HepG2 (cell line): ENCODE results near the gene SNAP25. TPM values are rescaled to one million over a fixed set of nuclear protein-coding genes. Genes with fewer than 3 reads are reported as not detected.

Experiments
- ATAC-seq: fragments of 200-7000 bp; cut with Tn5 transposase; 3 replicates; pipeline ENCODE4 v1.9.1; 2020; ENCODE audit warnings: mild to moderate bottlenecking, moderate library complexity
- BruUV-seq: library from RNA; stranded (reverse); fragments of 400-500 nt; replicated peaks from 2 replicates; lab custom pipeline; 2021; lab: Mats Ljungman, UMichigan
- CTCF ChIA-PET: fragments of 300-600 bp; formaldehyde crosslinking; extraction: SDS; loops from one replicate; lab custom pipeline; 2021; ENCODE audit warnings: low total read pairs, inconsistent platforms, low intra/inter-chr PET ratio; lab: Yijun Ruan, JAX
- POLR2A ChIA-PET: fragments of 350-600 bp; sonication (Branson Sonifier 250); formaldehyde crosslinking; loops from one replicate; lab custom pipeline; 2020; ENCODE audit warnings: antibody characterized with exemption, inconsistent platforms; lab: Yijun Ruan, JAX
- DNase-seq: peaks from one replicate; pipeline ENCODE4 v3.0.0-alpha.2; 2015; ENCODE audit warnings: low spot score
- FAIRE-seq: peaks from 3 replicates; lab custom pipeline; 2011; peaks lifted over from hg19 to GRCh38; lab: Jason Lieb, UNC
- H2AFZ ChIP-seq: one replicate; pipeline ENCODE4 v1.6.1; 2011; ENCODE audit warnings: low read length, inconsistent platforms
- H3K27ac ChIP-seq: fragments of 300-600 bp; 3 replicates; pipeline ENCODE4 v1.8.0; 2011; ENCODE audit warnings: mixed run types, mild to moderate bottlenecking, mixed read lengths, low read length, inconsistent platforms; ENCODE audit not compliant: insufficient read depth; ENCODE audit errors: extremely low read length
- H3K27me3 ChIP-seq, 2 experiments: fragments of 200-600 bp in 1 of 2; 2 replicates in 1 of 2; 3 replicates in 1 of 2; pipeline versions ENCODE4 v1.6.0 to v1.8.0; 2011; ENCODE audit warnings: low read length in 2 of 2, mild to moderate bottlenecking in 2 of 2, moderate library complexity in 2 of 2, inconsistent platforms in 1 of 2; ENCODE audit not compliant: insufficient read depth in 2 of 2, control insufficient read depth in 1 of 2
- H3K36me3 ChIP-seq, 2 experiments: fragments of 200-600 bp in 1 of 2; replicated peaks in 1 of 2; 2 replicates in 1 of 2; 3 replicates in 1 of 2; pipeline versions ENCODE4 v1.5.1 to v1.8.0; 2011; ENCODE audit warnings: low read length in 2 of 2, inconsistent platforms in 1 of 2; ENCODE audit not compliant: insufficient read depth in 2 of 2, control insufficient read depth in 1 of 2
- H3K4me1 ChIP-seq: 2 replicates; pipeline ENCODE4 v1.5.1; 2012; ENCODE audit warnings: low read length, inconsistent platforms; ENCODE audit not compliant: insufficient read depth
- H3K4me2 ChIP-seq: 2 replicates; pipeline ENCODE4 v1.6.0; 2011; ENCODE audit warnings: low read depth, low read length, inconsistent platforms
- H3K4me3 ChIP-seq, 3 experiments: fragments of 200-600 bp in 1 of 3; sonication (generic), shearing (Covaris generic) in 1 of 3; replicated peaks in 1 of 3; 2 replicates each; pipeline ENCODE4 v1.5.1; 2011 to 2016; ENCODE audit warnings: low read length in 3 of 3, inconsistent platforms in 2 of 3, low read depth in 2 of 3, mild to moderate bottlenecking in 2 of 3, control low read depth in 1 of 3, mixed read lengths in 1 of 3; ENCODE audit not compliant: insufficient read depth in 1 of 3
- H3K79me2 ChIP-seq: one replicate; pipeline ENCODE4 v1.6.1; 2011; ENCODE audit warnings: low read length, inconsistent platforms; ENCODE audit not compliant: insufficient read depth
- H3K9ac ChIP-seq: 2 replicates; pipeline ENCODE4 v1.6.0; 2011; ENCODE audit warnings: mild to moderate bottlenecking, low read depth, low read length, inconsistent platforms; ENCODE audit not compliant: insufficient read depth
- H3K9me3 ChIP-seq: 2 replicates; pipeline ENCODE4 v1.5.1; 2012; ENCODE audit warnings: mild to moderate bottlenecking, low read length
- H4K20me1 ChIP-seq: 2 replicates; pipeline ENCODE4 v1.6.0; 2011; ENCODE audit warnings: inconsistent platforms, mild to moderate bottlenecking, low read length, moderate library complexity; ENCODE audit not compliant: insufficient read depth
- ESRRA ChIP-seq: sonication (generic); formaldehyde crosslinking; IDR thresholded peaks from 2 replicates; pipeline ENCODE4 v1.5.1; 2020; ENCODE audit warnings: mild to moderate bottlenecking, low read depth, missing genetic modification reagents
- NBN ChIP-seq: fragments of 450-650 bp; conservative IDR thresholded peaks from 2 replicates; pipeline ENCODE4 v1.6.1; 2017
- REXO4 ChIP-seq: sonication (generic); formaldehyde crosslinking; IDR thresholded peaks from 2 replicates; pipeline ENCODE4 v1.8.0; 2022; ENCODE audit warnings: missing genetic modification reagents, mild to moderate bottlenecking, borderline replicate concordance
- SP1 ChIP-seq, 2 experiments: fragments of 450-650 bp in 1 of 2; sonication (generic) in 1 of 2; formaldehyde crosslinking in 1 of 2; IDR thresholded peaks; 2 replicates each; pipeline versions ENCODE4 v1.4.0 to v1.6.1; 2016 to 2020; ENCODE audit warnings: missing genetic modification reagents in 1 of 2
- SP2 ChIP-seq: sonication (generic); formaldehyde crosslinking; IDR thresholded peaks from 2 replicates; pipeline ENCODE4 v1.5.1; 2020; ENCODE audit warnings: mild to moderate bottlenecking, missing genetic modification reagents
- ZMYM3 ChIP-seq: sonication (generic); formaldehyde crosslinking; IDR thresholded peaks from 2 replicates; pipeline ENCODE4 v1.5.1; 2020; ENCODE audit warnings: mild to moderate bottlenecking, missing genetic modification reagents
- WGBS: methylation state at CpG from one replicate; pipeline ENCODE4 v1.1.6; 2017; ENCODE audit warnings: low lambda C conversion rate; 5-methylcytosine and 5-hydroxymethylcytosine counted together
- in situ Hi-C: cut with HindIII; loops from 2 replicates; pipeline ENCODE4 v1.10.0; 2017; ENCODE audit warnings: low pct_unique_long_range_greater_than_20kb; ENCODE audit not compliant: extremely low pct_ligation_motif_present
- intact Hi-C: fragments of 100-400 bp; cut with micrococcal nuclease; formaldehyde crosslinking; loops from one replicate; pipeline ENCODE4 v1.10.0; 2022; ENCODE audit not compliant: unreplicated experiment
- polyA plus RNA-seq, 8 experiments: library from polyadenylated mRNA; depleted of rRNA in 3 of 8; stranded (reverse) in 7 of 8; unstranded in 1 of 8; fragments of >200 nt; fragmentation: Illumina TruSeq in 4 of 8; extraction: Trizol in 4 of 8; gene quantifications; 2 replicates each; pipeline versions ENCODE4 v1.2.1 to v1.2.3, GENCODE V29; 2011 to 2016; ENCODE audit warnings: low read depth in 4 of 8, missing spikeins in 1 of 8, mixed read lengths in 1 of 8; ENCODE audit not compliant: insufficient read depth in 1 of 8
- total RNA-seq, 5 experiments: library from RNA; depleted of rRNA; stranded (reverse); fragments of >200 nt; fragmentation: Illumina TruSeq; extraction: Trizol; gene quantifications; 2 replicates each; pipeline ENCODE4 v1.2.3, GENCODE V29; 2016; ENCODE audit warnings: low read depth in 1 of 5
- TF ChIP-seq, protein P1 (sequence below): sonication (generic); formaldehyde crosslinking; IDR thresholded peaks from 2 replicates; pipeline ENCODE4 v1.9.0; 2021; ENCODE audit warnings: missing genetic modification reagents, borderline replicate concordance
- TF ChIP-seq, protein P2 (sequence below): sonication (generic); formaldehyde crosslinking; IDR thresholded peaks from 2 replicates; pipeline ENCODE4 v1.8.0; 2022; ENCODE audit warnings: mild to moderate bottlenecking, missing genetic modification reagents, borderline replicate concordance

Gene SNAP25
- total and polyA plus RNA-seq, 2 of the 13 experiments (the other 11 are each of a cell fraction or from before 2014, with no cell fraction given) = not detected

DNA sequence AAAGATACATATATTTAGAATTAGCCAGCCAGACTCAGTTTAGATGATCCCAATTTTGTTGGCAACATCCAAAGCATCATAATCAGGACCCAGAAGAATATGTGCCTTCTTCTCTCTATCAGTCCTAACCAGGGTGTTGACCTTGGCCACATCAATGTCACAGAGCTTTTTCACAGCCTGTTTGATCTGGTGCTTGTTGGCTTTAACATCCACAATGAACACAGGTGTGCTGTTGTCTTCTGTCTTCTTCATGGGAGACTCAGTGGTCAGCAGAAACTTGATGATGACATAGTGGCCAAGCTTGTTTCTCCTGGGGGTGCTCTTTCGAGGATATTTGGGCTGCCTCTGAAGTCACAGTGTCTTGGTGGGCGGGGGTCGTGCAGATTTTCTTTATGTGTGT, 130.5 kb downstream of the SNAP25 start (continued):
- TF ChIP-seq, protein P1, sequence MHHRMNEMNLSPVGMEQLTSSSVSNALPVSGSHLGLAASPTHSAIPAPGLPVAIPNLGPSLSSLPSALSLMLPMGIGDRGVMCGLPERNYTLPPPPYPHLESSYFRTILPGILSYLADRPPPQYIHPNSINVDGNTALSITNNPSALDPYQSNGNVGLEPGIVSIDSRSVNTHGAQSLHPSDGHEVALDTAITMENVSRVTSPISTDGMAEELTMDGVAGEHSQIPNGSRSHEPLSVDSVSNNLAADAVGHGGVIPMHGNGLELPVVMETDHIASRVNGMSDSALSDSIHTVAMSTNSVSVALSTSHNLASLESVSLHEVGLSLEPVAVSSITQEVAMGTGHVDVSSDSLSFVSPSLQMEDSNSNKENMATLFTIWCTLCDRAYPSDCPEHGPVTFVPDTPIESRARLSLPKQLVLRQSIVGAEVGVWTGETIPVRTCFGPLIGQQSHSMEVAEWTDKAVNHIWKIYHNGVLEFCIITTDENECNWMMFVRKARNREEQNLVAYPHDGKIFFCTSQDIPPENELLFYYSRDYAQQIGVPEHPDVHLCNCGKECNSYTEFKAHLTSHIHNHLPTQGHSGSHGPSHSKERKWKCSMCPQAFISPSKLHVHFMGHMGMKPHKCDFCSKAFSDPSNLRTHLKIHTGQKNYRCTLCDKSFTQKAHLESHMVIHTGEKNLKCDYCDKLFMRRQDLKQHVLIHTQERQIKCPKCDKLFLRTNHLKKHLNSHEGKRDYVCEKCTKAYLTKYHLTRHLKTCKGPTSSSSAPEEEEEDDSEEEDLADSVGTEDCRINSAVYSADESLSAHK (CRISPR knock-in tag) = no peak
- peak; percentile 86 for TF ChIP-seq ESRRA
- TF ChIP-seq SP1 (IDR thresholded peaks at IDR 0.05) = no peak
- no peak for TF ChIP-seq SP1 (CRISPR knock-in tag; IDR thresholded peaks at IDR 0.05)
- TF ChIP-seq SP2 (CRISPR knock-in tag) = no peak
- TF ChIP-seq REXO4 = no peak
- TF ChIP-seq ZMYM3 = no peak
- TF ChIP-seq, all 625 proteins: peak for 21

DNA sequence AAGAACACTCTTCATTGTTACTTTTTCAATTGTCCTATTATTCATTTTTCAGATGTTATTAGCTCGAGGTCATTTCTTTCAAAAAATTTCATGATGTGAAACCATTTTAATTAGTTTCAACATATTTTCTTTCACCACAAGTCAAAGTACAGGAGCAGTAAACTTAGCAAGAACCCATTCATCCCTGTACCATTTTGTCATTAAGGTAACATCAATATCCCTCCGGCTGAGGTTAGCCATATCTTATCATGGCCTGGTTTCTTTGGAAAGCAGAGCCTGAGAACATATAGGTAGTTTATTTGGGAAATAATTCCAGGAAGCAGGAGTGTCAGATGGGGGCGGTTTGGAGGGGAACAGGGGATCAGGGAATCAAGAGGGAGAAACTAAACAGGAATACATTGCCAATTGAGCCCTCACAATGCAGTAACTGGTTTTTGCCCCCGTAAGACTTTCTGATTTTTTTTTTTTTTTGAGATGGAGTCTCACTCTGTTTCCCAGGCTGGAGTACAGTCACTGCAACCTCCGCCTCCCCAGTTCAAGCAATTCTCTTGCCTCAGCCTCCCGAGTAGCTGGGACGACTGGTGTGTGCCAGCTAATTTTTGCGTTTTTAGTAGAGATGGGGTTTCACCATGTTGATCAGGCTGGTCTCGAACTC, 131.7 kb downstream of the SNAP25 start:
- in situ Hi-C loops (no loop called here), intact Hi-C loops (no loop called here)
- BruUV-seq = no TSS peak
- Histone ChIP-seq H3K4me2 (no peak overlapping the region), H3K27ac (no peak overlapping the region), H3K79me2 (no peaks in the 10 kb centered on the region), H2AFZ (no peak overlapping the region), H3K4me1 (peaks cover 75% of the 10 kb centered on the region), H3K9me3 (no peaks in the 10 kb centered on the region), H3K27me3 (no peaks in the 10 kb centered on the region), H4K20me1 (no peaks in the 10 kb centered on the region), H3K4me3 (no peak overlapping the region), H3K9ac (no peak overlapping the region), H3K36me3 (no peaks in the 10 kb centered on the region)
- DNase-seq (no peak), FAIRE-seq (no peak), ATAC-seq (no peak)
- WGBS = 95% methylated on average over 9 of the region's 9 CpGs
- POLR2A ChIA-PET = interaction anchor here (2.1 kb wide), 1 partner anchor 22 kb away, joined by 6 read pairs; no protein-coding TSS in a partner anchor
- TF ChIP-seq, protein P2, sequence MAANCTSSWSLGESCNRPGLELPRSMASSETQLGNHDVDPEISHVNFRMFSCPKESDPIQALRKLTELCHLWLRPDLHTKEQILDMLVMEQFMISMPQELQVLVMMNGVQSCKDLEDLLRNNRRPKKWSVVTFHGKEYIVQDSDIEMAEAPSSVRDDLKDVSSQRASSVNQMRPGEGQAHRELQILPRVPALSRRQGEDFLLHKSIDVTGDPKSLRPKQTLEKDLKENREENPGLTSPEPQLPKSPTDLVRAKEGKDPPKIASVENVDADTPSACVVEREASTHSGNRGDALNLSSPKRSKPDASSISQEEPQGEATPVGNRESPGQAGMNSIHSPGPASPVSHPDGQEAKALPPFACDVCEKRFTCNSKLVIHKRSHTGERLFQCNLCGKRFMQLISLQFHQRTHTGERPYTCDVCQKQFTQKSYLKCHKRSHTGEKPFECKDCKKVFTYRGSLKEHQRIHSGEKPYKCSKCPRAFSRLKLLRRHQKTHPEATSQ (CRISPR knock-in tag) = 0 out of 2 replicates have a peak, but pooled peaks have one; percentile 25
- no peak for TF ChIP-seq NBN
- CTCF ChIA-PET = no interaction called here
